Pulmonary artery endothelial cell (primary cell): ENCODE results near the gene UPB1. TPM values are rescaled to one million over a fixed set of nuclear protein-coding genes. Genes with fewer than 3 reads are reported as not detected.
A peak's percentile ranks its signal among the peaks of the same experiment; 100 is the strongest.
"Not testable (repeated sequence)": the region's sequence is repeated elsewhere in the genome, so short reads cannot be mapped to it uniquely, and the experiment has no call there.

Experiments
- DNase-seq: peaks from one replicate; pipeline ENCODE4 v3.0.0-alpha.2; 2011; ENCODE audit warnings: low read depth, low spot score
- total RNA-seq: library from RNA; depleted of rRNA; stranded (reverse); fragments of >200 nt; gene quantifications from 2 replicates; pipeline ENCODE4 v1.2.3, GENCODE V29; 2014

Gene UPB1
- total RNA-seq, 1 donor from 2014 or later: 0.40 TPM

- no peak for DNase-seq
Measured at GRCh38 chr22:24529898-24530297, 34.8 kb downstream of the UPB1 start.

GRCh38 chr22:24530968-24531367 is 35.8 kb downstream of the UPB1 start:
- not testable (repeated sequence) for DNase-seq

- DNase-seq: no peak
Measured at GRCh38 chr22:24532075-24532474, 36.9 kb downstream of the UPB1 start.

GRCh38 chr22:24535348-24535747 is 40.2 kb downstream of the UPB1 start:
- no peak for DNase-seq

- DNase-seq: no peak
Measured at GRCh38 chr22:24536089-24536488, 41.0 kb downstream of the UPB1 start.

GRCh38 chr22:24540470-24540869 is 45.3 kb downstream of the UPB1 start:
- DNase-seq: no peak

GRCh38 chr22:24541681-24542515 is 46.8 kb downstream of the UPB1 start:
- DNase-seq: no peak

GRCh38 chr22:24542641-24543040 is 47.5 kb downstream of the UPB1 start:
- no peak for DNase-seq

GRCh38 chr22:24543185-24543601 is 48.1 kb downstream of the UPB1 start:
- no peak for DNase-seq

GRCh38 chr22:24543679-24544243 is 48.6 kb downstream of the UPB1 start:
- DNase-seq: no peak

- no peak for DNase-seq
Measured at GRCh38 chr22:24548812-24549211, 53.7 kb downstream of the UPB1 start.

GRCh38 chr22:24550028-24550901 is 55.1 kb downstream of the UPB1 start:
- DNase-seq: no peak

- no peak for DNase-seq
Measured at GRCh38 chr22:24550902-24551435, 55.8 kb downstream of the UPB1 start.

- not testable (repeated sequence) for DNase-seq
Measured at GRCh38 chr22:24552503-24553286, 57.6 kb downstream of the UPB1 start.

- no peak for DNase-seq
Measured at GRCh38 chr22:24553597-24554312, 58.6 kb downstream of the UPB1 start.

GRCh38 chr22:24554313-24555164 is 59.4 kb downstream of the UPB1 start, which contains the start of gene GUCD1:
Gene GUCD1 (minus strand): TSS chr22:24555138. CDS start chr22:24554991, 147 bp downstream.
- no peak for DNase-seq

- DNase-seq: peak; percentile 94
Measured at GRCh38 chr22:24555165-24556039, 60.3 kb downstream of the UPB1 start, which contains the start of gene SNRPD3. Gene SNRPD3 (plus strand): TSS chr22:24555999. CDS start chr22:24557675, 1,676 bp downstream.

- no peak for DNase-seq
Measured at GRCh38 chr22:24559471-24559870, 64.3 kb downstream of the UPB1 start.
